NCI-H460 (cell line): ENCODE results near the gene CALR. TPM values are rescaled to one million over a fixed set of nuclear protein-coding genes. Genes with fewer than 3 reads are reported as not detected.
A peak's percentile ranks its signal among the peaks of the same experiment; 100 is the strongest.
"Not testable (repeated sequence)": the region's sequence is repeated elsewhere in the genome, so short reads cannot be mapped to it uniquely, and the experiment has no call there.

Experiments
- DNase-seq: peaks from one replicate; pipeline ENCODE4 v3.0.0-alpha.2; 2016; ENCODE audit warnings: low read depth; ENCODE audit errors: extremely low read depth
- total RNA-seq: library from RNA; depleted of rRNA; stranded (reverse); fragments of >200 nt; shearing (Covaris generic); gene quantifications from 2 replicates; pipeline ENCODE4 v1.2.3, GENCODE V29; 2014

The CALR gene
- total RNA-seq, 1 experiment from 2014 or later, result 378 TPM

- DNase-seq, result no peak
Measured at GRCh38 chr19:12974301-12975220, 36.2 kb downstream of the CALR start.

- no peak for DNase-seq
Measured at GRCh38 chr19:12975221-12975741, 36.9 kb downstream of the CALR start.

- DNase-seq, result not testable (repeated sequence)
Measured at GRCh38 chr19:12976109-12976508, 37.7 kb downstream of the CALR start.

GRCh38 chr19:12979974-12980373, 41.6 kb downstream of the CALR start:
- no peak for DNase-seq

GRCh38 chr19:12982648-12983047, 44.2 kb downstream of the CALR start:
- DNase-seq, result no peak

- DNase-seq, result no peak
Measured at GRCh38 chr19:12983091-12983490, 44.7 kb downstream of the CALR start.

DNA sequence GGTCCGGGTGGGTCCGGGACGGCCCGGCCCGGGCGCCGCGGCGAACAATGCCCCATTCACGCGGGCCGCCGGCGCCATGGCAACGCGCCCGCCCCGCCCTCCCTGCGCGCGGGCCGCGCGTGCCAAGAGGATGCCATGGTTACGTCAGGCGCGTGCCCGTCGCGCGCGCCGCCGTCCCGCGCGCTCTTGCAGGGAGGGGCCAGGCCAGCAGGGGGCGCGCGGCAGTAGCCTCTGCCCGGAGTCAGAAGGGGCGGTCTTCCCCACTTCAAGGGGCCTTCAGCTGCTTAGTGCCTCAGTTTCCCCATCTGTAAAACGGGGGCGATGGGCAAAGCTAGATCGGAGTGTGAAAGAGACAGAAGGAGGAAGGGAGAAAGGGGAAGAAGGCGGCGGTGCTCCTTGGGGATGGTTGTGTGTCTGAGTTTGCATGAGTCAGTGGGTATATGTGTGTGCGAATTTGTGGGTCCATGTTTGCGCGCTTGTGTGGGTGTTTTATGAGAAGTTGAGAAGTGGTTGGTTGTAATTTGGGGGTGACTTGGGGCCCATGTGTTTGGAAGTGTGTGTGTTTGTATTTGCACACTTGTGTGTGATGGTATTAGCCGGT, 45.2 kb downstream of the CALR start:
- peak; percentile 49 for DNase-seq

- DNase-seq, result no peak
Measured at GRCh38 chr19:12984143-12984627, 45.8 kb downstream of the CALR start.

GRCh38 chr19:12984683-12985048, 46.3 kb downstream of the CALR start:
- no peak for DNase-seq

GRCh38 chr19:12985049-12985776, 46.8 kb downstream of the CALR start:
- peak; percentile 14 for DNase-seq

DNA sequence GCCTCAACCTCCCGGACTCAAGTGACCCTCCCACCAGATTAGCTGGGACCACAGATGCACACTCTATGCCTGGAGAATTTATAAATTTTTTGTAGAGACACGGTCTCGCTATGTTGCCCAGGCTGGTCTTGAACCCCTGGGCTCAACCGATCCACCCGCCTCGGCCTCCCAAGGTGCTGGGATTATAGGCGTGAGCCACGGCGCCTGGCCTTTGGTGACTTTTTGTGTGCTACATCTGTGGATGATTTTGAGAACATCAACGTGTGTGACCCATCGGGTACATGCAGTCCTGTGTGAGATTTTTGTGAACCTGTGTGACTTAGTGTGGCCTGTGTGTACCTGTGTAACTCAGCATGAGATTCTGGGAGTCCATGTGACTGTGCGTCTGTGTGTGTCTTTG, 48.3 kb downstream of the CALR start:
- DNase-seq, result no peak

DNA sequence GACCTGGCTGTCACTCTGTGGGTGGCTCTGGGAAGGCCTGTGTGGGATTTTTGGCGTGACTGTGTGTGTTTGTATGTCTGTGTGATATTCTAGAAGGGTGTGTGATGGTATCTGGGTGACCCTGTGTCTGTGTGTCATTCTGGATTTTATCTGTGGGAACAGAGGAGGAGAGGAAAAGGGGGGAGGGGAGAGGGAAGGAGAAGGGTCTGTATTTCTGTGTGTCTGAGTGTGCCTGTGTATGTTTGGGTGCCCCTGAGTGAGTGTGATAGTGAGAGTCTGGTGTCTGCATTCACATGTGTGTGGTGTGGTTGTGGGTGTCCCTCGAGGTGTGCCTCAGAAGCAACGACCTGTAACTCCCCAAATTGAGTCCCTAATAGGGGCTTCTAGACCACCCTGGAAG, 48.8 kb downstream of the CALR start:
- no peak for DNase-seq

GRCh38 chr19:12987781-12988180, 49.4 kb downstream of the CALR start:
- DNase-seq, result no peak

GRCh38 chr19:12990431-12990830, 52.0 kb downstream of the CALR start:
- no peak for DNase-seq

DNA sequence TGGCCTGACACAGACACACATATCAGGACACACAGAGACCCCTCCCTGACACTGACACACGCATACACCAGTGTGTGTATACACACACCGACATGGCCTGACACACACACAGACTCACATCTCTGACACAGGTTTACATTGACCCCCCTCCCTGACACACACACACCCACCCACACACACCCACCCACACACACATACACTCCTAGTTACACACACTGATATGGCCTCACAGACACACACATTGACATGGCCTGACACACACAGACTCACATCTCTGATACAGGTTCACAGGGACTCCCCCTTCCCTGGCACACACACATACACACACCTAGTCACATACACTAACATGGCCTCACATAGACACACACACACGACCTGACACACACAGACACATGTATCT, 52.4 kb downstream of the CALR start:
- no peak for DNase-seq

GRCh38 chr19:12991296-12991695, 52.9 kb downstream of the CALR start:
- no peak for DNase-seq

DNA sequence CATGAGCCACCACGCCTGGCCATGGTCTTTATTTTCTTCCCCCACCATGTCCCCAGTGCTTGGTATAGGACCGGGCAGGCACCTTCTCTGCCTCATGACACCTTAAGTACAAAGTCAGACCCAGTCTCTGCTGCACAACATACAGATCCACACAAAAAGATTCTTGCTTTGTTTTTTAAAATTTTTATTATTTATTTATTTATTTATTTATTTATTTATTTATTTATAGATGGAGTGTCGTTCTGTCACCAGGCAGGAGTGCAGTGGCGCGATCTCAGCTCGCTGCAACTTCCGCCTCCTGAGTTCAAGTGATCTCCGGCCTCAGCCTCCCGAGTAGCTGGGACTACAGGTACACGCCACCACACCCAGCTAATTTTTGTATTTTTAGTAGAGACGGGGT, 54.3 kb downstream of the CALR start:
- no peak for DNase-seq

DNA sequence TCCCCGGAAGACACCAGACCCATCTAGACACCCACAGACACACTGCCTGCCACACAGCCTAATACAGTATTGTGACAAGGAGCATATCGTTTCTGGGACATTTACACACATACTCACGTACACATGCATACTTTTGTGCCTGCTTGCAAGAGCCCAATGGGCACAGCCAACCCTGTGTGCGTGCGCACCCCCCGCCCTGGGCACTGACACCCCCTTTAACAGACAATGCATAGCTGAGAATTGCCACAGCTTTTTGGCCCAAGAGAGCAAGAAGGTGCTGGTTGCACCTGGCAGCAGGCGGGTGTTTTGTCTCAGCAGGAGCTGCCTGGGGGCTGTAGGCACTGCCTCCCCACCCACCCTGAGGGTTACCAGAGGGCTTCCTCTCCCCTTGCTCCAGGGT, 55.2 kb downstream of the CALR start:
- DNase-seq, result no peak
